Fibroblast of lung (primary cell): ENCODE data around the gene COL1A1.

Experiments used
- CTCF ChIP-seq, 2 donors: IDR thresholded peaks in 1 of 2; conservative IDR thresholded peaks in 1 of 2; 1 replicate in 1 of 2; 2 replicates in 1 of 2; pipeline ENCODE4 v1.5.1; 2011 to 2012; ENCODE audit warnings: low read length in 2 of 2, control low read depth in 1 of 2, inconsistent platforms in 1 of 2, low read depth in 1 of 2, mild to moderate bottlenecking in 1 of 2
- EZH2 ChIP-seq: IDR thresholded peaks from 2 replicates; pipeline ENCODE4 v1.5.1; 2012; ENCODE audit warnings: low read length, control low read depth, mild to moderate bottlenecking; ENCODE audit errors: missing control alignments

GRCh38 chr17:50154604-50155003 is 46.8 kb downstream of the COL1A1 start:
- TF ChIP-seq CTCF (conservative IDR thresholded peaks at IDR 0.05 in 1 of 2, IDR thresholded peaks at IDR 0.05 in 1 of 2; ENCODE audit: low read depth in 1 of 2, low read length in 2 of 2): no peak
- TF ChIP-seq EZH2: no peak
